ENCODE results near the gene ACTBL2. TPM values are rescaled to one million over a fixed set of nuclear protein-coding genes. Genes with fewer than 3 reads are reported as not detected.

The ACTBL2 gene
- total and polyA plus RNA-seq, 2 experiments from 2014 or later: 0.11 to 0.34 TPM

DNA sequence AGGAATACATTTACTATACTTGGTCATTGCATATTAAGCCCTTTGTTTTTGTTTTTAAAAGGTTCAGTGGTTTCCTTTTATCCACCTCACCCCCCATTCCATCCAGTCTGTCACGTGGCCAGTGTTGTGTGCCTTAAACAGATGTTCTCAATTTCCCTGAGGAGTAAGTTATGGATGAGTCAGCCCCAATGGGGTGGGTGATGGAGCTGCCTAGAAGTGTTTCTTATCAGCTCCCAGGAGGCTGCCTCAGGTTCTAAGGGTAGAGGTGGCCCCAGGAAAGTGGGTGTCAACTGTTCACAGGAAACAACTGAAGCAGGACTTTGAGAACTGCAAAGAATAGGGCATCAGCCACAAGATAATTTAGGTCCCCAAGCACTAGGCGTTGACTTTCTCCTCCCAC is 41.1 kb downstream of the ACTBL2 start:
- in situ Hi-C loops (cut with MboI): no loop called here
- Histone ChIP-seq H3K27ac (peak overlapping the region; percentile 98), H3K79me2 (ENCODE audit: insufficient read depth) (no peaks in the 10 kb centered on the region), H3K9me3 (ENCODE audit: low read depth) (no peaks in the 10 kb centered on the region), H3K4me2 (ENCODE audit: unreplicated experiment) (peak overlapping the region; percentile 83), H2AFZ (peak overlapping the region; percentile 9), H3K4me3 (peak overlapping the region; percentile 55), H3K27me3 (replicated peaks; ENCODE audit: insufficient read depth) (no peaks in the 10 kb centered on the region), H3F3A (ENCODE audit: insufficient read depth) (peaks cover 38% of the 10 kb centered on the region), H4K20me1 (ENCODE audit: insufficient read depth) (no peaks in the 10 kb centered on the region), H3K4me1 (ENCODE audit: insufficient read depth) (peaks cover 71% of the 10 kb centered on the region), H3K9me2 (ENCODE audit: insufficient read depth) (no peaks in the 10 kb centered on the region), H3K36me3 (ENCODE audit: low read depth) (no peaks in the 10 kb centered on the region), H3K9ac (peak overlapping the region; percentile 79)
- WGBS, 2 experiments (ENCODE audit: low coverage in 1 of 2, low lambda C conversion rate in 2 of 2, missing lambda C conversion rate in 2 of 2): 15 to 24% methylated on average over 2 of the region's 2 CpGs
- DNase-seq: peak; percentile 97
- TF ChIP-seq EZH2 (IDR thresholded peaks at IDR 0.05; ENCODE audit: insufficient read depth, poor library complexity, severe bottlenecking): no peak
- TF ChIP-seq EZH2phosphoT487 (IDR thresholded peaks at IDR 0.05; ENCODE audit: insufficient read depth, low read depth): no peak

DNA sequence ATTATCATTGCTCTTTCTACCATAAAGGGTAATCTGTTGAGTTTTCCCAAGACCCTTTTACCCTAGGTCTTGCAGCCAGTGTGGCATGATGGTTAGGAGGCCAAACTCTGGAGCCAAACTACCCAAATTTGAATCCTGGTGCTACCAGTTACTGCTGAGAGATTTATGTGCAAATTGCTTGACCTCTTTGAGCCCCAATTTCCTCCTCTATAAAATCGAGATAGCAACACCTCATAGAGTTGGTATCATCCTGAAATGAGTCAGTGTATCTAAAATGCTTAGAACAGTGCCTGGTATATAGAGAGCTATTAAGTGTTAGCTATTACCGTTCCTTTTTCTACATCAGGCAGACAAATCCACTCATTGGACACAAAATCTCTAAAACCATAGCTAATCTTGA is 43.0 kb downstream of the ACTBL2 start:
- H3K9ac ChIP-seq: no peak overlapping the region
- no peak for DNase-seq
- no peaks in the 10 kb centered on the region for H3K9me3 ChIP-seq (ENCODE audit: low read depth)
- no peak for TF ChIP-seq EZH2 (IDR thresholded peaks at IDR 0.05; ENCODE audit: insufficient read depth, poor library complexity, severe bottlenecking)
- no peak for TF ChIP-seq EZH2phosphoT487 (IDR thresholded peaks at IDR 0.05; ENCODE audit: insufficient read depth, low read depth)
- no peaks in the 10 kb centered on the region for H4K20me1 ChIP-seq (ENCODE audit: insufficient read depth)
- no peaks in the 10 kb centered on the region for H3K9me2 ChIP-seq (ENCODE audit: insufficient read depth)
- no peak overlapping the region for H3K4me3 ChIP-seq
- no peak overlapping the region for H3K27ac ChIP-seq
- 86 to 88% methylated on average over 2 of the region's 2 CpGs for WGBS, 2 experiments (ENCODE audit: low coverage in 1 of 2, low lambda C conversion rate in 2 of 2, missing lambda C conversion rate in 2 of 2)
- peaks cover 78% of the 10 kb centered on the region for H3K4me1 ChIP-seq (ENCODE audit: insufficient read depth)
- H3K27me3 ChIP-seq (replicated peaks; ENCODE audit: insufficient read depth): no peaks in the 10 kb centered on the region
- H3F3A ChIP-seq (ENCODE audit: insufficient read depth): peaks cover 53% of the 10 kb centered on the region
- in situ Hi-C loops (cut with MboI): no loop called here
- no peaks in the 10 kb centered on the region for H3K36me3 ChIP-seq (ENCODE audit: low read depth)
- H3K4me2 ChIP-seq (ENCODE audit: unreplicated experiment): no peak overlapping the region
- H3K79me2 ChIP-seq (ENCODE audit: insufficient read depth): no peaks in the 10 kb centered on the region
- no peak overlapping the region for H2AFZ ChIP-seq

DNA sequence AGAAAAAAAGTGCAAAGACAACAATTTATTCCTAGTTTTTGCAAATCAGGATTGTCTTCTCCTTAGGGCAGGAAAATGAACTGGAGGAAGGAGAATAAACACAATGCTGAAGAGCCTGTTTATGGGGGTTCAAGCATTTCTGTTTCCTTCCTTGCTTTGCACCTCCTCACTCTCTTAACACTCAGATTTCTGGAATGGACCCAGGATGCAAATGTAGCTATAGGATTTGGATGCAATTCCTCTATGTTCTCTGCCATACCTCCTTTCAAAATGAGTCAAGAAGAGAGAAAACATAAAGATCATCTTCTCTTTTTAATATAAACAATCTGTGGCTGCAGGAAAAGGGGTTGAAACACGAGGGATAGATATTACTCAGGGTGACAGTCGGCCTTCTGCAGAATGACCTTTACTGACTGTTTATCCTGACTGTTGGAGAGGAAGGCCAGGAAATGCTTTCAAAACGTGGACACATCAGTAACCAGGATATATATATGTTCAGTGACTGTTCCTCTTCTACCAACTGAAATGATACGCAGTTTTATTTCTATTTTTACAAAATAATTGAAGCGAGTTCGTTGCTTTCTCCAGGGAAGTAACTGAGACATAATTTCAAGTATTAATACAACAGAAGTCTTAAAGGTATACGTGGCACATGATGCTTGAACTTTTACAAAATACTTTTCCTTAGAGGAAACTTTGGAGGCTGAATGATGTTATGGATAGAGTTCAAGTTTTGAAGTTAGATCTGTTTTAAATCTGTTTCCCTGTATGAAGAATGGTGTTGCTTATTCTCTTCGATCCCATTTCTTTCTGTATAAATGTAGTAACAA is 44.4 kb downstream of the ACTBL2 start:
- Histone ChIP-seq H3K36me3 (ENCODE audit: low read depth) (no peaks in the 10 kb centered on the region), H3K9me3 (ENCODE audit: low read depth) (no peaks in the 10 kb centered on the region), H3K4me1 (ENCODE audit: insufficient read depth) (peaks cover 71% of the 10 kb centered on the region), H3F3A (ENCODE audit: insufficient read depth) (peaks cover 46% of the 10 kb centered on the region), H3K27me3 (replicated peaks; ENCODE audit: insufficient read depth) (no peaks in the 10 kb centered on the region), H3K4me2 (ENCODE audit: unreplicated experiment) (no peak overlapping the region), H2AFZ (no peak overlapping the region), H4K20me1 (ENCODE audit: insufficient read depth) (no peaks in the 10 kb centered on the region), H3K27ac (peak overlapping the region; percentile 32), H3K9ac (no peak overlapping the region), H3K79me2 (ENCODE audit: insufficient read depth) (no peaks in the 10 kb centered on the region), H3K4me3 (no peak overlapping the region), H3K9me2 (ENCODE audit: insufficient read depth) (no peaks in the 10 kb centered on the region)
- DNase-seq: peak; percentile 32
- TF ChIP-seq EZH2phosphoT487 (IDR thresholded peaks at IDR 0.05; ENCODE audit: insufficient read depth, low read depth): no peak
- no peak for TF ChIP-seq EZH2 (IDR thresholded peaks at IDR 0.05; ENCODE audit: insufficient read depth, poor library complexity, severe bottlenecking)
- in situ Hi-C loops (cut with MboI): no loop called here
- WGBS, 2 experiments (ENCODE audit: low coverage in 1 of 2, low lambda C conversion rate in 2 of 2, missing lambda C conversion rate in 2 of 2): 52 to 55% methylated on average over 8 of the region's 8 CpGs

GRCh38 chr5:57436586-57436985 is 46.0 kb downstream of the ACTBL2 start:
- Histone ChIP-seq H3F3A (ENCODE audit: insufficient read depth) (peaks cover 35% of the 10 kb centered on the region), H3K4me2 (ENCODE audit: unreplicated experiment) (no peak overlapping the region), H3K79me2 (ENCODE audit: insufficient read depth) (no peaks in the 10 kb centered on the region), H4K20me1 (ENCODE audit: insufficient read depth) (no peaks in the 10 kb centered on the region), H3K27me3 (replicated peaks; ENCODE audit: insufficient read depth) (no peaks in the 10 kb centered on the region), H3K9ac (no peak overlapping the region), H3K9me2 (ENCODE audit: insufficient read depth) (no peaks in the 10 kb centered on the region), H3K9me3 (ENCODE audit: low read depth) (no peaks in the 10 kb centered on the region), H3K36me3 (ENCODE audit: low read depth) (no peaks in the 10 kb centered on the region), H3K4me3 (no peak overlapping the region), H3K4me1 (ENCODE audit: insufficient read depth) (peaks cover 57% of the 10 kb centered on the region), H3K27ac (peak overlapping the region; percentile 86; the same call in 1 of the 2 replicates), H2AFZ (no peak overlapping the region)
- DNase-seq: no peak
- whole genome bisulfite sequencing, 2 experiments (ENCODE audit: low coverage in 1 of 2, low lambda C conversion rate in 2 of 2, missing lambda C conversion rate in 2 of 2): 97 to 100% methylated on average over 1 of the region's 1 CpG
- TF ChIP-seq EZH2 (IDR thresholded peaks at IDR 0.05; ENCODE audit: insufficient read depth, poor library complexity, severe bottlenecking) (no peak), EZH2phosphoT487 (IDR thresholded peaks at IDR 0.05; ENCODE audit: insufficient read depth, low read depth) (no peak)
- in situ Hi-C loops (cut with MboI): no loop called here

Data from GM23248 (cell line).